GM19099 (cell line): ENCODE measurements around the gene SMYD3.

Source experiments
- POLR2A ChIP-seq: IDR thresholded peaks from 3 replicates; pipeline ENCODE4 v1.6.1; 2011; ENCODE audit warnings: low read depth; ENCODE audit not compliant: insufficient read length; ENCODE audit errors: extremely low read depth

The SMYD3 gene

DNA sequence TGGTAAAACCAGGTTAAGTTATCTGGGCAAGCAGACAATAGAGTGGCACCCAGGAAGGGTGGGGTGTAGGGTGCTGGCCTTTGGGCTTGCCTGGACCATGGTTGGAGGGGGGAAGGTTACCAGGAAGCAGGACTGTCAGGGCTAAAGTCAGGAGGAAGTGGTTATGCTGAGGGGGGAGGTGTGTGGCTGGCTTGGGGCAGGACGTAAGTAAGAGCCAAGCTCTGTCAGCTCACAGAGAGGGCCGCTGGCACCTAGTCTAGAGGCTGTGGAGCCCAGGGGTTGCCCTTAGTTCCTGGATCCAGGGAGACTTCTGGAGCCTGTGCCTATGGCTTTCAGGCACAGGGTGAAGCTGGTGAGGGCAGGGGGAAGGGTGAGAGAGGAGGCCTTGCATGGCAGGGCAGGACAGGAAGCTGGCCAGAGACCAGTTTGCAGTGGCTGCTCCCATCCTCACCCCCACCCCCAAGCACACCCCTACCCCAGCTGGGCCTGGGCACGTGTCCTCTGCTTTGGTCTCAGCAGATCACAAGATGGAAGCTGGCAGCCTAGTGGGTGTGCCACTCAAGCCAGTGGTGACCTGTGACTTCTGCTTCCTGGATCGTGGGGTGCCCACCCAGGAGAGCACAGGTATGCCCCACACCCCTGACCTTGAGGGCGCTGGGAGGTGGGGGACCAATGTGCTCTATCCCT, 20.5 kb upstream of the SMYD3 start:
- TF ChIP-seq POLR2A = no peak

GRCh38 chr1:246526915-246527314, 19.8 kb upstream of the SMYD3 start:
- no peak for TF ChIP-seq POLR2A

DNA sequence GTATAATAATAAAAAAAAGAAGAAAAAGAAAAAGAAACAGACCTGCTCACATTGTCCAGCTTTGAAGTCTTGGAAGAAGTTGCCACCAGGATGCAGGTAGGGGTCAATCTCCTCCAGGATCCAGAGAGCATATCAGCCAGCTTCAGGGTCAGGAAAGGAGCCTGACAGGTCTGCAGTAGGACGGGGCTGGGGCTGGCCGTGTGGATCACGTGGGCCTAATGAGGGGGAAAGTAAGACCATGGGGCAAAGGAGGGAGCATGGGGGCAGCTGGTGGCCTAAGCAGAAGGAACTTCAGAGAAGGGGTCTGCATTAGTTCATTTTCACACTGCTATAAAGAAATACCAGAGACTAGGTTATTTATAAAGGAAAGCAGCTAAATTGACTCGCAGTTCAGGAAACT, 19.3 kb upstream of the SMYD3 start:
- no peak for TF ChIP-seq POLR2A

- TF ChIP-seq POLR2A = no peak
Observed at GRCh38 chr1:246519514-246519913, 12.4 kb upstream of the SMYD3 start.

GRCh38 chr1:246518456-246519205, 11.6 kb upstream of the SMYD3 start:
- TF ChIP-seq POLR2A = no peak

DNA sequence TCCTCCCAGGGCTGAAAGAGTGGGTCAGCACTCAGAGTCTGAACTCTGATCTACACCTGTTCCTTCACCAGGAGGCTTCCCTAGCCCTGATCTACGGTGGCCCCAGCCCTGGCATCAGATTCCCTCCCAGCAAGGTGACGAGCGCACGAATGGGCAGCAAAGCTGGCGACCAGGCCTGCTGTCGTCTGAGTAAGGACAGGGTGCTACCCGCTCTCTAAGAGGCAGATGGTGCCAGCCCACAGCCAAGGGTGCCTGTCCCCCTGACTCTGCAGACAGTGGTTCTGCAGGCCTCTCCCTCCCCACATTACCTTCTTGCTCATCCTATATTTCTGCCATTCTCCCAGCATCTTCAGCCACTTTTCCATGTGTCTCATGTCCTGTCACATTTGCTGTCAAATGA, 10.3 kb upstream of the SMYD3 start:
- TF ChIP-seq POLR2A = no peak

- TF ChIP-seq POLR2A = no peak
Observed at GRCh38 chr1:246516126-246516525, 9.0 kb upstream of the SMYD3 start.

DNA sequence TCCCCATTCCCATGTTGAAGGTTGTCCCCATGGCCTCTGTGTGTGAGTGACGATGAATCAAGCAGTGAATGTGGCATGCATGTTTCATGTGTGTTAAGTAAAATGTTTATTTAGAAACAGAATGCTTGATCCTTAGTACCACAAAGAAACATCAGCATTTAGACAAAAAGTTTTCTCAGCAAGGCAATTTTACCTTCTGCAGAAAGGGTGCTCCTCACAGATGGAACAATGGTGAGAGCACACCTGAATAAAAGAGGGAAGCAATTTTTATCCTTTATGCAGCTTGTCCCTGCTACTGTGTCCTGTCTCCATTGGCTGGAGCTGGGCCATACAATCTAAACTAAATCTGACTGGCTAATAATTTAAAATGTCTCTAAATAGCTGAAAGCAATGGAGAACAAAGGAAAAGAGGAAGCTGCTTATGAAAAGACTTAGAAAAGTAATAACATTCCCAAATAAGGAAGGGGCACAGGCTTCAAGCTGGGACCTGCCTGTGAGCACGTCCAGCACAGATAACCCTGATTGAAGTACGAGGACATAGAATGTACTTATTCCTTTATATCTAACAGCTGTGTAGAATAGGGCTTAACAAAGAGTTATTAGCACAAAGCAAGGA, 8.4 kb upstream of the SMYD3 start:
- TF ChIP-seq POLR2A = no peak

- TF ChIP-seq POLR2A = no peak
Observed at GRCh38 chr1:246513619-246514343, 6.7 kb upstream of the SMYD3 start.

- no peak for TF ChIP-seq POLR2A
Observed at GRCh38 chr1:246513041-246513440, 6.0 kb upstream of the SMYD3 start.

- no peak for TF ChIP-seq POLR2A
Observed at GRCh38 chr1:246512635-246513034, 5.6 kb upstream of the SMYD3 start.

GRCh38 chr1:246512230-246512629, 5.2 kb upstream of the SMYD3 start:
- TF ChIP-seq POLR2A = no peak

- TF ChIP-seq POLR2A = no peak
Observed at GRCh38 chr1:246511203-246511602, 4.1 kb upstream of the SMYD3 start.

DNA sequence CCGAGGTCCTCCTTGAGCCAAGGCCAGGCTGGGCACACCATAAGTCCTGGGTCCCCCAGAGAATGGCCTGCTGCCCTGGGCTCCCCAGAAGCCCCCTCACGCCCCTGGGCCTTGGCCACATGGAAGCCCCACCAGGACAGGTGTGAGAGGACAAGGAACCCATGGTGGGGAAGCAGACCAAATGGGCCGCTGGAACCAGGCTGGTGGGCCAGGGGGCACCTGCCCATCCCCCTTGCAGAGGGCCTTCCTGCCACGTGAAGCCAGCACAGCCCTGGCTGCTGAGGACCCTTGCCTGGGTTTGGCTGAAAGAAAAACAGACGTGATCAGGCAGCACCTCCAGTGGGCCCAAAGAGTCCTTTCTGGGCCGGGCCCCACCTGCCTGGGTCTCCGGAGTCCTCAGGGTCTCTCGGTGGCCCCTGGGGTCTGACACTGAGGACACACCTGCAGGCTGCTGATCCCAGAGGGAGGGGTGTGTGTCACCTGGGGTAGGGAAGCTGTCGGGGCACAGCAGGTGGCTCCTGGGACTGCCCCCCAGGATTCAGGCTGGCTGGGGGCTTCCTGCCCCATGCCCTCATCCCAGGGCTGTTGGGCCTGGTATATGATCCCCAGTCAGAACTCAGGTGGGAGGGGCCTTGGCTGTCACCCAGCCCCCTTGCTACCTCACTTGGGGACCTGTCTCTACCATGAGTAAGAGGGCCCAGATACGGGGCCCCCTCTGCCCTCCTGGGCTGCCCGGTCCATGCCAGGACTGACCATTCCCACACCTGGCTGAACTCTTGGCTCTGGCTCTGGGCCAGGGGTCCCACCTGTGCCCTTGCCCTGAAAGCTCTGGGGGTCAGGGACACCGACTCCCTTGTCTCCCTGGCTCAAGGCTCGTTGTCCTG, 3.3 kb upstream of the SMYD3 start:
- TF ChIP-seq POLR2A = no peak
